DND-41 (cell line): ENCODE measurements around the gene CASQ1.

ENCODE experiments used
- EZH2 ChIP-seq: IDR thresholded peaks from 3 replicates; pipeline ENCODE4 v1.6.1; 2012; ENCODE audit warnings: borderline replicate concordance, low read depth, mild to moderate bottlenecking, moderate library complexity, low read length, inconsistent platforms; ENCODE audit not compliant: severe bottlenecking
- TF ChIP-seq, protein P1 (sequence below): IDR thresholded peaks from 2 replicates; pipeline ENCODE4 v1.5.1; 2012; ENCODE audit warnings: borderline replicate concordance, low read length, moderate library complexity, mild to moderate bottlenecking; ENCODE audit not compliant: poor library complexity, severe bottlenecking; ENCODE audit errors: extremely low read depth

DNA sequence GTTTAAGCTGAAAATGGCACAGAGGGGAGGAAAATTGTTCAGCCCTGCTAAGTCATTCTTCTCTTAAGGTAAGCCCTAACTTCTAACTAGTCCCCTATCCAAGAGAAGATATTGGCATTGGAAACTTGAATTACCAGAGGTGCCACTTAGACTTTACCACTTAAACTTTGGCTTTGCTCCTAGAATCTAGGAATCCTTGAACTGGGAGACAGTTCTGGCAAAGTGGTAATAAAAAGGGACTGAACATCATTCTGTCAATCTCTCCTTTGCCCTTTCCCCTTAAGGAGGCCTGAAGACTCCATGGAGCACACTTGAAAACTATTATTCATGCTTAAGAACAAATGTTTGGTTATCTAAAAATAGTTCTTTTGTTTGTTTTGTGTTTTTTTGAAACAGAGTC is 30.5 kb upstream of the CASQ1 start:
- no peak for TF ChIP-seq EZH2
- TF ChIP-seq, protein P1, sequence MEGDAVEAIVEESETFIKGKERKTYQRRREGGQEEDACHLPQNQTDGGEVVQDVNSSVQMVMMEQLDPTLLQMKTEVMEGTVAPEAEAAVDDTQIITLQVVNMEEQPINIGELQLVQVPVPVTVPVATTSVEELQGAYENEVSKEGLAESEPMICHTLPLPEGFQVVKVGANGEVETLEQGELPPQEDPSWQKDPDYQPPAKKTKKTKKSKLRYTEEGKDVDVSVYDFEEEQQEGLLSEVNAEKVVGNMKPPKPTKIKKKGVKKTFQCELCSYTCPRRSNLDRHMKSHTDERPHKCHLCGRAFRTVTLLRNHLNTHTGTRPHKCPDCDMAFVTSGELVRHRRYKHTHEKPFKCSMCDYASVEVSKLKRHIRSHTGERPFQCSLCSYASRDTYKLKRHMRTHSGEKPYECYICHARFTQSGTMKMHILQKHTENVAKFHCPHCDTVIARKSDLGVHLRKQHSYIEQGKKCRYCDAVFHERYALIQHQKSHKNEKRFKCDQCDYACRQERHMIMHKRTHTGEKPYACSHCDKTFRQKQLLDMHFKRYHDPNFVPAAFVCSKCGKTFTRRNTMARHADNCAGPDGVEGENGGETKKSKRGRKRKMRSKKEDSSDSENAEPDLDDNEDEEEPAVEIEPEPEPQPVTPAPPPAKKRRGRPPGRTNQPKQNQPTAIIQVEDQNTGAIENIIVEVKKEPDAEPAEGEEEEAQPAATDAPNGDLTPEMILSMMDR: no peak
